ENCODE data around the gene CSTPP1. TPM values are rescaled to one million over a fixed set of nuclear protein-coding genes. Genes with fewer than 3 reads are reported as not detected.

Gene CSTPP1
- total and polyA plus RNA-seq, 2 of the 8 experiments (the other 6 are each of a cell fraction or from before 2014, with no cell fraction given), result 24.2 to 28.7 TPM

GRCh38 chr11:47177846-47178245 is 241.3 kb downstream of the CSTPP1 start:
- H3K18ac ChIP-seq (ENCODE audit: extremely low read depth, low read length), result no peak overlapping the region
- no peak overlapping the region for H2AFZ ChIP-seq (ENCODE audit: low read length)
- DNase-seq (ENCODE audit: low read depth in 1 of 2, low spot score in 2 of 2) (no peak), FAIRE-seq (no peak)
- POLR2A ChIA-PET (ENCODE audit: partially characterized antibody), result interaction anchor here (0.8 to 4.5 kb wide), 9 partner anchors 9 to 90 kb away, joined by 3 to 35 read pairs (median 12); partner anchors contain the start of genes ACP2, DDB2, NR1H3 and PACSIN3
- H4K5ac ChIP-seq (ENCODE audit: insufficient read length, low read depth, low read length), result peak overlapping the region; percentile 34
- H3K4me2 ChIP-seq (ENCODE audit: insufficient read depth in 1 of 2, low read depth in 2 of 2, low read length in 2 of 2), result peak overlapping the region; percentile 83 to 94; a peak in 3 of 4 replicates
- 0 out of 2 replicates have a peak overlapping the region, but pooled peaks have one; percentile 74 for H3K27ac ChIP-seq (ENCODE audit: low read depth, low read length)
- H3K4me1 ChIP-seq (replicated peaks in 1 of 4; ENCODE audit: control insufficient read depth in 3 of 4, insufficient read depth in 4 of 4, low read length in 3 of 4), result peaks cover 0 to 8% (median 1%) of the 10 kb centered on the region in 4 experiments; a peak in 5 of 7 replicates
- H2BK20ac ChIP-seq (ENCODE audit: low read length), result no peak overlapping the region
- H3K4me3 ChIP-seq (ENCODE audit: extremely low read depth in 1 of 4, insufficient read depth in 2 of 4, low read depth in 3 of 4, low read length in 4 of 4), result peak overlapping the region in 1 of 4 experiments; percentile 10; a peak in 1 of 8 replicates
- H2AK5ac ChIP-seq (ENCODE audit: low read depth, low read length), result peak overlapping the region; percentile 43; the same call in 1 of the 2 replicates
- H3K27me3 ChIP-seq (replicated peaks in 1 of 4; ENCODE audit: control insufficient read depth in 3 of 4, extremely low read depth in 1 of 4, insufficient read depth in 3 of 4, low read length in 3 of 4), result no peaks in the 10 kb centered on the region
- H4K91ac ChIP-seq (replicated peaks; ENCODE audit: insufficient read length, low read length), result peak overlapping the region; percentile 18
- H2BK12ac ChIP-seq (ENCODE audit: low read depth, low read length), result no peak overlapping the region
- peaks cover 8% of the 10 kb centered on the region for H3K23me2 ChIP-seq (ENCODE audit: low read depth, low read length)
- H3K56ac ChIP-seq (replicated peaks; ENCODE audit: insufficient read length, low read depth, low read length), result no peak overlapping the region
- no peaks in the 10 kb centered on the region for H3K9me3 ChIP-seq (ENCODE audit: insufficient read depth in 2 of 2, low read depth in 1 of 2, low read length in 1 of 2)
- H3K9ac ChIP-seq (replicated peaks in 1 of 4; ENCODE audit: extremely low read depth in 1 of 4, low read depth in 3 of 4, low read length in 3 of 4), result no peak overlapping the region
- peak overlapping the region; percentile 79 for H2BK5ac ChIP-seq (ENCODE audit: low read depth, low read length)
- H4K20me1 ChIP-seq (replicated peaks in 1 of 2; ENCODE audit: control insufficient read depth in 1 of 2, insufficient read depth in 2 of 2, low read length in 2 of 2), result peaks cover 0 to 8% of the 10 kb centered on the region in 2 experiments
- peaks cover 15 to 24% (median 22%) of the 10 kb centered on the region in 4 experiments; a peak in 7 of 8 replicates for H3K36me3 ChIP-seq (ENCODE audit: control insufficient read depth in 2 of 4, insufficient read depth in 4 of 4, low read length in 3 of 4)
- peak overlapping the region; percentile 64 for H3K4ac ChIP-seq (replicated peaks; ENCODE audit: insufficient read length, low read depth, low read length)
- H4K8ac ChIP-seq (ENCODE audit: extremely low read depth, insufficient read depth, low read length), result peak overlapping the region; percentile 82
- H3K14ac ChIP-seq (ENCODE audit: insufficient read length), result no peak overlapping the region
- H3K23ac ChIP-seq (ENCODE audit: insufficient read length), result no peak overlapping the region
- H2BK15ac ChIP-seq (ENCODE audit: low read length), result no peak overlapping the region
- CTCF ChIA-PET (ENCODE audit: partially characterized antibody), result interaction anchor here (0.6 to 16.6 kb wide), 25 partner anchors 10 to 529 kb away, joined by 3 to 247 read pairs (median 5); partner anchors contain the start of genes ACP2, DDB2, NR1H3 and PACSIN3
- no peak overlapping the region for H2BK120ac ChIP-seq (replicated peaks; ENCODE audit: low read depth, low read length)
- TF ChIP-seq BCL11A (IDR thresholded peaks at IDR 0.05; ENCODE audit: low read depth in 2 of 2, low read length in 2 of 2) (no peak), EGR1 (IDR thresholded peaks at IDR 0.05; ENCODE audit: borderline replicate concordance, low read depth, low read length) (no peak), CBX5 (IDR thresholded peaks at IDR 0.05; ENCODE audit: low read depth, low read length) (no peak), TCF12 (IDR thresholded peaks at IDR 0.05; ENCODE audit: low read depth, low read length) (no peak), JUND (IDR thresholded peaks at IDR 0.05; ENCODE audit: low read length) (no peak), USF2 (IDR thresholded peaks at IDR 0.05; ENCODE audit: low read length) (no peak), JUN (IDR thresholded peaks at IDR 0.05; ENCODE audit: low read depth, low read length) (no peak), SUZ12 (IDR thresholded peaks at IDR 0.05; ENCODE audit: low read length) (no peak)
- WGBS, 2 experiments (ENCODE audit: extremely low coverage in 1 of 2, insufficient coverage in 1 of 2, insufficient read length in 1 of 2, insufficient replicate concordance in 2 of 2, low coverage in 1 of 2, low lambda C conversion rate in 2 of 2, missing lambda C conversion rate in 1 of 2), result 89% methylated on average over 5 of the region's 6 CpGs; no CpG with 5 or more reads in 1 of the 2 experiments
- H3K79me1 ChIP-seq (ENCODE audit: low read depth, low read length), result peaks cover 19% of the 10 kb centered on the region
- peaks cover 8 to 37% of the 10 kb centered on the region in 2 experiments for H3K79me2 ChIP-seq (ENCODE audit: control insufficient read depth in 1 of 2, insufficient read depth in 2 of 2, low read length in 2 of 2)
